Measurements from ENCODE around the gene RUNX1.

Gene RUNX1

DNA sequence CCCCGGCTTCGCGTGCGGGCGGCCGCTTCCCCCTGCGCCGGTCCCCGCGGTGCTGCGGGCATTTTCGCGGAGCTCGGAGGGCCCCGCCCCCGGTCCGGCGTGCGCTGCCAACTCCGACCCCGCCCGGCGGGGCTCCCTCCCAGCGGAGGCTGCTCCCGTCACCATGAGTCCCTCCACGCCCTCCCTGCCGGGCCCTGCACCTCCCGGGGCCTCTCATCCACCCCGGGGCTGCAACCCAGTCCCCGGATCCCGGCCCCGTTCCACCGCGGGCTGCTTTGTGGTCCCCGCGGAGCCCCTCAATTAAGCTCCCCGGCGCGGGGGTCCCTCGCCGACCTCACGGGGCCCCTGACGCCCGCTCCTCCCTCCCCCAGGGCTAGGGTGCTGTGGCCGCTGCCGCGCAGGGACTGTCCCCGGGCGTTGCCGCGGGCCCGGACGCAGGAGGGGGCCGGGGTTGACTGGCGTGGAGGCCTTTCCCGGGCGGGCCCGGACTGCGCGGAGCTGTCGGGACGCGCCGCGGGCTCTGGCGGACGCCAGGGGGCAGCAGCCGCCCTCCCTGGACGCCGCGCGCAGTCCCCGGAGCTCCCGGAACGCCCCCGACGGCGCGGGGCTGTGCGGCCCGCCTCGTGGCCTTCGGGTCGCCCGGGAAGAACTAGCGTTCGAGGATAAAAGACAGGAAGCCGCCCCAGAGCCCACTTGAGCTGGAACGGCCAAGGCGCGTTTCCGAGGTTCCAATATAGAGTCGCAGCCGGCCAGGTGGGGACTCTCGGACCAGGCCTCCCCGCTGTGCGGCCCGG is 159.2 kb downstream of the RUNX1 start:
- Histone ChIP-seq H3K4me3 (ENCODE audit: low read depth in 1 of 2, low read length in 1 of 2) (peak overlapping the region; percentile 78 to 98), H3K27ac (peak overlapping the region; percentile 86), H3K4me1 (ENCODE audit: control insufficient read depth in 1 of 2, insufficient read depth in 1 of 2, low read depth in 1 of 2, low read length in 1 of 2) (peaks cover 58 to 70% of the 10 kb centered on the region in 2 experiments)

GRCh38 chr21:34889320-34889675 is 159.8 kb downstream of the RUNX1 start:
- peak overlapping the region; percentile 86 for H3K27ac ChIP-seq
- peak overlapping the region; percentile 78 to 98 for H3K4me3 ChIP-seq (ENCODE audit: low read depth in 1 of 2, low read length in 1 of 2)
- no peaks in the 10 kb centered on the region for H3K9me3 ChIP-seq
- H3K36me3 ChIP-seq = no peaks in the 10 kb centered on the region
- TF ChIP-seq CTCF (IDR thresholded peaks at IDR 0.05) = no peak
- no peaks in the 10 kb centered on the region for H3K27me3 ChIP-seq
- peaks cover 64 to 76% of the 10 kb centered on the region in 2 experiments for H3K4me1 ChIP-seq (ENCODE audit: control insufficient read depth in 1 of 2, insufficient read depth in 1 of 2, low read depth in 1 of 2, low read length in 1 of 2)

More for the DNA sequence above, 159.2 kb downstream of the RUNX1 start:
- H3K36me3 ChIP-seq = no peaks in the 10 kb centered on the region
- no peaks in the 10 kb centered on the region for H3K27me3 ChIP-seq
- no peaks in the 10 kb centered on the region for H3K9me3 ChIP-seq
- peak; percentile 85 for TF ChIP-seq CTCF (IDR thresholded peaks at IDR 0.05)

DNA sequence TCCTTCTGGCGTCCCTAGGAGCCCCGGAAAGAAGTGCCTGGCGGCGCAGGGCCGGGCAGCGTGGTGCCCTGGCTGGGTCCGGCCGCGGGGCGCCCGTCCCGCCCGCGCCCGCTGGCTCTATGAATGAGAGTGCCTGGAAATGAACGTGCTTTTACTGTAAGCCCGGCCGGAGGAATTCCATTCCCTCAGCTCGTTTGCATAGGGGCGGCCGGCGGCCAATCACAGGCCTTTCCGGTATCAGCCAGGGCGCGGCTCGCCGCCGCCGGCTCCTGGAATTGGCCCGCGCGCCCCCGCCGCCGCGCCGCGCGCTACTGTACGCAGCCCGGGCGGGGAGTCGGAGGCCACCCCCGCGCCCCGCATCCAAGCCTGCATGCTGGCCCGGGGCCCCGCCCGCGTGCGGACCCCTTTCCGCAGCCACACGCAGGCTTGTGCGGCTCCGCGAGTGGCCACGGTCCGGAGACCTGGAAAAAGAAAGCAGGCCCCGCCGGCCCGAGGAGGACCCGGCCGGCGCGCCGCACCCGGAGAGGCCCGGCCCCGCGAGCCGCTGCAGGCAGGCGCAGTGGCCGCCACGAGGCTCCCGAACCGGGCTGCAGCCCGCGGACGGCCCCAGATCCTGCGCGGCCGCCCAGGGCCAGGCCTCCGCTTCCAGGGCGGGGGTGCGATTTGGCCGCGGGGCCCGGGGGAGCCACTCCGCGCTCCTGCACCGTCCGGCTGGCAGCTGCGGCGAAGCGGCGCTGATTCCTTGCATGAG is 160.4 kb downstream of the RUNX1 start:
- Histone ChIP-seq H3K9me3 (no peaks in the 10 kb centered on the region), H3K4me1 (ENCODE audit: control insufficient read depth in 1 of 2, insufficient read depth in 1 of 2, low read depth in 1 of 2, low read length in 1 of 2) (peaks cover 69 to 81% of the 10 kb centered on the region in 2 experiments), H3K27ac (peak overlapping the region; percentile 86), H3K4me3 (ENCODE audit: low read depth in 1 of 2, low read length in 1 of 2) (peak overlapping the region; percentile 78 to 98), H3K27me3 (no peaks in the 10 kb centered on the region), H3K36me3 (no peaks in the 10 kb centered on the region)
- no peak for TF ChIP-seq CTCF (IDR thresholded peaks at IDR 0.05)

DNA sequence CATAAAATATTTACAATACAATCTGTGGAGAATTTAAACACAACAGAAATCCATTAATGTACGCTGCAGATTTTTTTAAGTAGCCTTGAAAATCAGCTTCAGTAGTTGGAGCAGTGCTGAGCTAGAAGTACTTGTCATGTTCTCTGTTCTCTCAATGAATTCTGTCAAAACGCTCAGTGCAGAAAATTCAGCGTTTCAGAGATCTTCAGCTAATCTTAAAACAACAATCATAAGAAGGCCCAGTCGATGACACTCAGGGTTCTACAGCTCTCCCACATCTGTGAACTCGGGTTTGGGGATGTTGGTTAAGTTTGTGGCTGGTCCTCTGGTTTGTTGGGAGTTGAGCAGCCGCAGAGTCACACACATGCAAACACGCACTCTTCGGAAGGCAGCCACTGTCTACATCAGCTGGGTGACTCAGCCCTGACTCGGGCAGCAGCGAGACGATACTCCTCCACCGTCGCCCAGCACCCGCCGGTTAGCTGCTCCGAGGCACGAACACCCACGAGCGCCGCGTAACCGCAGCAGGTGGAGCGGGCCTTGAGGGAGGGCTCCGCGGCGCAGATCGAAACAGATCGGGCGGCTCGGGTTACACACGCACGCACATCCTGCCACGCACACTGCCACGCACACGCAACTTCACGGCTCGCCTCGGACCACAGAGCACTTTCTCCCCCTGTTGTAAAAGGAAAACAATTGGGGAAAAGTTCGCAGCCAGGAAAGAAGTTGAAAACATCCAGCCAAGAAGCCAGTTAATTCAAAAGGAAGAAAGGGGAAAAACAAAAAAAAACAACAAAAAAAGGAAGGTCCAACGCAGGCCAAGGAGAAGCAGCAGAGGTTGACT is 161.2 kb downstream of the RUNX1 start:
- Histone ChIP-seq H3K4me3 (ENCODE audit: low read depth in 1 of 2, low read length in 1 of 2) (peak overlapping the region; percentile 78 to 98), H3K36me3 (no peaks in the 10 kb centered on the region), H3K9me3 (no peaks in the 10 kb centered on the region), H3K27ac (peak overlapping the region; percentile 86), H3K27me3 (no peaks in the 10 kb centered on the region), H3K4me1 (ENCODE audit: control insufficient read depth in 1 of 2, insufficient read depth in 1 of 2, low read depth in 1 of 2, low read length in 1 of 2) (peaks cover 77 to 89% of the 10 kb centered on the region in 2 experiments)
- no peak for TF ChIP-seq CTCF (IDR thresholded peaks at IDR 0.05)

GRCh38 chr21:34887105-34887442 is 162.0 kb downstream of the RUNX1 start:
- H3K27ac ChIP-seq = peak overlapping the region; percentile 86
- no peak for TF ChIP-seq CTCF (IDR thresholded peaks at IDR 0.05)
- peaks cover 81 to 91% of the 10 kb centered on the region in 2 experiments for H3K4me1 ChIP-seq (ENCODE audit: control insufficient read depth in 1 of 2, insufficient read depth in 1 of 2, low read depth in 1 of 2, low read length in 1 of 2)

More at GRCh38 chr21:34887105-34887442, 162.0 kb downstream of the RUNX1 start:
- Histone ChIP-seq H3K27me3 (no peaks in the 10 kb centered on the region), H3K4me3 (ENCODE audit: low read depth in 1 of 2, low read length in 1 of 2) (peak overlapping the region; percentile 78 to 98), H3K9me3 (no peaks in the 10 kb centered on the region), H3K36me3 (no peaks in the 10 kb centered on the region)
